Osteocyte (in vitro differentiated cells): ENCODE results near the gene FGF22. TPM values are rescaled to one million over a fixed set of nuclear protein-coding genes. Genes with fewer than 3 reads are reported as not detected.

ENCODE experiments used
- DNase-seq: peaks from one replicate; pipeline ENCODE4 v3.0.0; 2021; ENCODE audit warnings: mixed read lengths; ENCODE audit not compliant: unreplicated experiment; ENCODE audit errors: extremely low spot score
- H3K27ac Mint-ChIP-seq: one replicate; pipeline ENCODE4 v1.8.0; 2021; ENCODE audit warnings: mild to moderate bottlenecking, mixed read lengths; ENCODE audit not compliant: unreplicated experiment
- H3K27me3 Mint-ChIP-seq: one replicate; pipeline ENCODE4 v1.8.0; 2021; ENCODE audit warnings: mixed read lengths; ENCODE audit not compliant: unreplicated experiment
- H3K36me3 Mint-ChIP-seq: one replicate; pipeline ENCODE4 v1.8.0; 2021; ENCODE audit warnings: mixed read lengths; ENCODE audit not compliant: unreplicated experiment
- H3K4me1 Mint-ChIP-seq: one replicate; pipeline ENCODE4 v1.8.0; 2021; ENCODE audit warnings: mixed read lengths; ENCODE audit not compliant: unreplicated experiment
- H3K4me3 Mint-ChIP-seq: one replicate; pipeline ENCODE4 v1.8.0; 2021; ENCODE audit warnings: mild to moderate bottlenecking, moderate library complexity, mixed read lengths; ENCODE audit not compliant: unreplicated experiment
- H3K9me3 Mint-ChIP-seq: one replicate; pipeline ENCODE4 v1.8.0; 2021; ENCODE audit warnings: mixed read lengths; ENCODE audit not compliant: unreplicated experiment
- CTCF ChIP-seq: fragments of 200-600 bp; sonication (generic); IDR thresholded peaks from 2 replicates; pipeline ENCODE4 v1.5.0; 2021; ENCODE audit warnings: antibody characterized with exemption, mild to moderate bottlenecking, moderate library complexity
- total RNA-seq: library from RNA; stranded (reverse); gene quantifications from 2 replicates; pipeline ENCODE4 v1.2.1, GENCODE V29; 2021

Gene FGF22
- total RNA-seq, 1 donor from 2014 or later, result 0.81 TPM

GRCh38 chr19:617551-618246 lies 22.0 kb upstream of the FGF22 start:
- no peak for TF ChIP-seq CTCF
- no peak for DNase-seq
- peaks cover 23% of the 10 kb centered on the region for H3K36me3 Mint-ChIP-seq
- H3K4me3 Mint-ChIP-seq, result no peak overlapping the region
- no peaks in the 10 kb centered on the region for H3K27me3 Mint-ChIP-seq
- no peaks in the 10 kb centered on the region for H3K4me1 Mint-ChIP-seq
- H3K9me3 Mint-ChIP-seq, result no peaks in the 10 kb centered on the region
- no peak overlapping the region for H3K27ac Mint-ChIP-seq

DNA sequence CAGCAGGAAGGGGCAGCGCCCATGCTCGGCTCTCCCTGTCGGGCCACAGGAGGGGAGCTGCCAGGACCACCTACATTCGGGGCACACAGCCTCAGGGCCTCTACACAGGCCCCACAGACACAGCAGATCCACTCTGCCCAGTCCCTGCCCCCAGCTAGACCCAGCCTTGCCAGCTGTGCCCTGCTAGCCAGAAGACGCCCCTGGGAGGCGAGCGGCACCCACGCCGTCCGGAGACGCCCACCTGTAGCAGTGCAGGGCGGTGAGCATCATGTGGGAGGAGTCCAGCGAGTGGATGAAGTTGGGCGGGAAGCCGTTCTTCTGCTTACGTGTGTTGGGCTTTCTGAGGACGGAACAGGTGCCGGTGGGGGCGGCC lies 21.4 kb upstream of the FGF22 start:
- Mint-ChIP-seq H3K9me3 (no peaks in the 10 kb centered on the region), H3K27me3 (no peaks in the 10 kb centered on the region), H3K4me3 (no peak overlapping the region), H3K4me1 (no peaks in the 10 kb centered on the region), H3K27ac (no peak overlapping the region), H3K36me3 (peaks cover 20% of the 10 kb centered on the region)
- no peak for TF ChIP-seq CTCF
- DNase-seq, result no peak

DNA sequence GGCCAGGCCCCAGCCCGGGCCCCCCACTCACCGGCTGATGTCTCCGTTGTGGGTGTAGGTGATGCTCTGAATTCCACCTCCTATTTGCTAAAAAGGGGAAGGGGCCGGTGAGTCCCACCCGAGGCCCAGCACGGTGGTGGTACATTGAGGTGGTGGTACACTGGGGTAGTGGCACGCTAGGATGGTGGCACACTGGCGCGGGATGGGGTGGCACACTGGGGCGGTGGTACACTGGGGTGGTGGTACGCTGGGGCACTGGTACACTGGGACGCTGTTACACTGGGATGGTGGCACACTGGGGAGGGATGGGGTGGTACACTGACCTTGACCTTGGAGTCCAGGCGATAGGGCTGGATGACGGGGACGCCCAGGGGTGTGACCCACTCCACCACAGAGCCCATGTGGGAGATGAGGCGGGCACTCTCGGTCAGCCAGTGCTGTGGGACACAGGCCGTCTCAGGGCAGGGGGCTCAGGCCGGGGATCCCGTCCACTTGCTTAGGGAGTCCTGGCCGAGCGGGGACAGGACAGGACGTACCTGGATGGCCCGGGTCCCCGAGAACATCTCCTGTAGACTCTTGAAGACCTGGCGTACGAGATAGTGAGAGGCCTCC lies 20.9 kb upstream of the FGF22 start:
- peaks cover 20% of the 10 kb centered on the region for H3K36me3 Mint-ChIP-seq

GRCh38 chr19:619286-620002 lies 20.2 kb upstream of the FGF22 start:
- peaks cover 15% of the 10 kb centered on the region for H3K36me3 Mint-ChIP-seq
- H3K4me1 Mint-ChIP-seq, result peaks cover 12% of the 10 kb centered on the region
- no peaks in the 10 kb centered on the region for H3K27me3 Mint-ChIP-seq
- TF ChIP-seq CTCF, result no peak
- H3K27ac Mint-ChIP-seq, result no peak overlapping the region
- H3K9me3 Mint-ChIP-seq, result no peaks in the 10 kb centered on the region
- DNase-seq, result no peak
- H3K4me3 Mint-ChIP-seq, result no peak overlapping the region

More for the DNA sequence above, 20.9 kb upstream of the FGF22 start:
- Mint-ChIP-seq H3K9me3 (no peaks in the 10 kb centered on the region), H3K4me3 (no peak overlapping the region), H3K27me3 (no peaks in the 10 kb centered on the region), H3K4me1 (peaks cover 5% of the 10 kb centered on the region), H3K27ac (no peak overlapping the region)
- no peak for TF ChIP-seq CTCF
- no peak for DNase-seq
